CD1c-positive myeloid dendritic cell (primary cell): ENCODE measurements around the gene SLC47A2.

Source experiments
- DNase-seq: peaks from one replicate; pipeline ENCODE4 v3.0.0-alpha.2; 2016; ENCODE audit errors: extremely low spot score

Gene SLC47A2

DNA sequence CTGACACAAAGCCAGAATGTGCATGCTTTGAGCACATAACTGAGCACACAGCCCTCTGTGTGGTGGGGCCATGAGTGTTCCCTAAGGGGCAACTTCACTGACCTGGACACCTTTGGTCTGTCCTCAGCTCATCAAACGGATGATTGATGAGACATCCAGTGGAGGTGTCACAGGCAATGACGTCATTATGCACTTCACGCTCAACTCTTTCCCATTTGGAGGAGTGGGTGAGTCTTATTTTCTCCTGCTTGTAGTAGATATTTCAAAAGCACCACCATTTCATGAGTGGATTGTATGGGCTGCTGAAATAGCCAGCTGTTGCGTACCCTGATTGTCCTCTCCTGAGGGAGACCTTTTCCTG lies 51.6 kb downstream of the SLC47A2 start:
- no peak for DNase-seq

DNA sequence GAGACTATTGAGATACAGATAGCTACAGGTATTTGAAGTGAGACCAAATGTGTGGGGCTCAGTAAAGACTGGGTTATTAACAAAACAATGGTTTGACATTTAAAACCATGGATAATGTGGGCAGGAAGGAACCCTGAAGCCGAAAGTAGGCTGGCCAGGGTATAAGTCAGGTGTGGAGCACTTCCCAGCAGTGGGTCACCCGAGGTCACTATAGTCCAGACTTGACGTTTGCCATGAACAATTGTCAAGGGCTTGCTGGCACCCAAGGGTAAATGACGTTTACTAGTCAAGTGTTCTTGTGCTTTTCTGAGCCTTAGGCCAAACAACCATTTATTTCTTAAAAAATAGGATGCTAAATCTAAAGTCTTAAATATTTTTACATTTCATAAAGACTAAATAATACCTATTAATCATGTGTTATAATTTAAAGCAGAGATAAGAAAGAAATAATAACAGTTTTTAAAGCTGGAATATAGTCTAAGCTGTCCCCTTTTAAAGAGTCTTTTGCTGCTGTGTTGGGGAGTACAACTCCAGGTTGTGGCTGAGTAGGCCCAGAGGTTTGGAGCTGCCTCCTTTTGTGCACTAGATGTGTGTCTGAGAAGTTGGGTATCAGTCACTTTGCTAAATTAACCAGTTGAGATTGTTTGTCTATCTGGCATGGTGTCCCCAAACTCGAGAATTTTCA lies 52.1 kb downstream of the SLC47A2 start:
- DNase-seq = no peak

- no peak for DNase-seq
These were observed 53.3 kb downstream of the SLC47A2 start for GRCh38 chr17:19663097-19663496.

DNA sequence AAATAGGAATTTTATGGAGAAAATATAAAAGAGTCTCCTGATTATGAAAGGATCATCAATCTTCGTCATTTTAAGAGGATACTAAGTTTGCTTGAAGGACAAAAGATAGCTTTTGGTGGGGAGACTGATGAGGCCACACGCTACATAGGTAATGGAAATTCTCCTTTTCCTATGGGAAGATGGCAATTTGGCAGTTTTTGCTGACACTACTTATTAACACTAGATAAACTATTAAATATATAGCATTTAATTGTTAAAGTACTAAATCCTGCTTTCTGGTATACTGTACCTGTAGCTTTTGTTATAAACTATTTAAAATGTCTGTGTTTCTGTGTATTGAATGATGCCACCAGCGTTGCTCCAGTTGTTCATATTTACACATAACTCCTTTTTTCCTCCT lies 55.3 kb downstream of the SLC47A2 start:
- no peak for DNase-seq

GRCh38 chr17:19660219-19660870 lies 56.0 kb downstream of the SLC47A2 start:
- DNase-seq = no peak

- no peak for DNase-seq
These were observed 56.8 kb downstream of the SLC47A2 start for GRCh38 chr17:19659366-19660177.

DNA sequence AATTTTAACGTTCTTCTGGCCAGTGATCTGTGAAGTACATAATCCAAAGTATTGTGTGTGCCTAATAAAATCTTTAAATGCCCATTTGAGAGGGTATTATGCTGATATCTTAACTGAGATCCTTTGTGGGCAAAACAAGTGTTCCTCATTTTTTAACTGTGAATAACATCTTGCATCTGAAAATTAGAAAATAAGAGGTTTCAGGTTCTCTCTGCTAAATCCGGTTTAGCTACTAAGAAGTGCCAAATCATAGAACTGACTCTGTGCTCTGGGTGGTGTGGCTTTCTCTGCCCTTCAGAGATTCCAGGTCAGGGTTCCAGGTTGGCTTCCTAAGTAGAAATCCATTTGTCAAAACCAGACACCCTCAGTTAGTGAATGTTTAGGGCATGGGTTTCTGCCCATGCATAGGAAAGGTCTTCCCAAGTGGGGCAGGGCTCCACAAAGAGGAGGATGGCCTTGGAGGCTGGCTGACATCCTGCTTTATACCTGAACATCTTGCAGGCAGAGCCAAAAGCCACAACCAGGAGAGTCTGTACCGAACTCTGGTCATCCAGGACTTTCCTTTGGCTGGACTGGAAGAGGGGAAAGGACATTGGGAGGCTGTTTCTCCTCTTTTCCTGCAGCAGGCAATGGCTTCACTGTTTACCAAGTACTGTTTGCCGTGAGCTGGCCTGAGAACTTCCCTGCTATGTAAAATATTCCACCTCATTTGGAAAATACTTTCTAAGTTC lies 59.4 kb downstream of the SLC47A2 start:
- no peak for DNase-seq

- no peak for DNase-seq
These were observed 60.0 kb downstream of the SLC47A2 start for GRCh38 chr17:19656336-19656735.

- no peak for DNase-seq
These were observed 61.5 kb downstream of the SLC47A2 start for GRCh38 chr17:19654896-19655295.

DNA sequence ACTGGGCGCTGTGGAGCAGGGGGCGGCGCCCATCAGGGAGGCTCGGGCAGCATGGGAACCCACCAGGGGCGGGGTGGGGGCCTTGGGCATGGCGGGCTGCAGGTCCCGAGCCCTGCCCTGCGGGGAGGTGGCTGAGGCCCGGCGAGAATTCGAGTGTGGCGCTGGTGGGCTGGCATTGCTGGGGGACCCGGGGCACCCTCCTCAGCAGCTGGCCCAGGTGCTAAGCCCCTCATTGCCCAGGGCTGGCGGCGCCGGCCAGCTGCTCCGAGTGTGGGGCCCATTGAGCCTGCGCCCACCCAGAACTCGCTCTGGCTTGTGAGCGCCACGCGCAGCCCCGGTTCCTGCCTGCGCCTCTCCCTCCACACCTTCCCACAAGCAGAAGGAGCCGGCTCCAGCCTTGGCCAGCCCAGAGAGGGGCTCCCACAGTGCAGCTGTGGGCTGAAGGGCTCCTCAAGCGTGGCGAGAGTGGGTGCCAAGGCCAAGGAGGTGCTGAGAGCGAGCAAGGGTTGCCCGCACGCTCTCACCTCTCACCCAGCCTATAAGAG lies 62.0 kb downstream of the SLC47A2 start:
- DNase-seq = no peak

DNA sequence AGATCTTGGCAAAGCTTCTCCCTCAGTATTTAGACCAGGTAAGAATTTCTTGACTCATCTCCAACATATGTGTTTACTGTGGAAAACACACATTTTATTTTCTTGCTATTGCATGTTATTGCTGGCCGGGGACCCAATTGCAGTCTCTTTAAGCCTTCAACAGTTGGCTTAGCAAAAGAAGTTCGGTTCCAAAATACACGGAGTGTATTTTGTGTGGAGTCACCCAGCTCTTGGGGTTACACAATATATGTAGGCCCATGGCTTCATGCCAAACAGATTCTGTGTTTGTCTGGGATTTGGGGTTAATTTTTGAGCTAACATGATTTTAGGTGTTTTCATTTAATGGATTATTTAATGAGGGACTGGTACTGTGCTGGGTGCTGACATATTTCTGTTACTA lies 63.8 kb downstream of the SLC47A2 start:
- no peak for DNase-seq

DNA sequence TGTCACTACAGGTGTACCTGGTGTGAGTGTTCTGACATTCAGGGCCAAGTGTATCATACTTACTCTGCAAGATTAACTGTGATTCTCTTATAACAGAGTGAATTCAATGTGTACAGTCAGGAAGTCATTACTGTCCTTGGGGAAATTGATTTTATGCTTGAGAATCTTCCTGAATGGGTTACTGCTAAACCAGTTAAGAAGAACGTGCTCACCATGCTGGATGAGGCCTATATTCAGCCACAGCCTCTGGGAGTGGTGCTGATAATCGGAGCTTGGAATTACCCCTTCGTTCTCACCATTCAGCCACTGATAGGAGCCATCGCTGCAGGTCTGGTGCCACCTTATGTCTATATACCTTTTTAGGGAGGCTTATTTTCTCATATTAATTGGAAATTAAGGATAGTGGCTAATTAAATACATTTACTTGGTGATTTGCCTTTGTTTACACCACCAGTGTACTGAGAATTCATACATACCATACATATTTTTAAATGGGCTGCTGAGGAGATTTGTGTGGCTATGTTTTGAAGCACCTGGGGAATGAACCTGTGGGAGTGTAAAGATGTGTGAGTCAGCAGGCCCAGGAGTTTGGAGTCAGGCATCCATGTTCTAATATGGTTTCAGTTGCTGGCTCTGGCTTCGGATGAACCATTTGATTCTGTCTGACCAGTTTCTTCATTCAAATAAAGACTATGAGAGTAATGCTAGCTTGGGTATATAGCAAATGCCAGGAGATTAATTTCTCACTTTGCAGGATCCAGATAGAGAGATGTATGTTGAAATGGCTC lies 64.7 kb downstream of the SLC47A2 start:
- DNase-seq = no peak

DNA sequence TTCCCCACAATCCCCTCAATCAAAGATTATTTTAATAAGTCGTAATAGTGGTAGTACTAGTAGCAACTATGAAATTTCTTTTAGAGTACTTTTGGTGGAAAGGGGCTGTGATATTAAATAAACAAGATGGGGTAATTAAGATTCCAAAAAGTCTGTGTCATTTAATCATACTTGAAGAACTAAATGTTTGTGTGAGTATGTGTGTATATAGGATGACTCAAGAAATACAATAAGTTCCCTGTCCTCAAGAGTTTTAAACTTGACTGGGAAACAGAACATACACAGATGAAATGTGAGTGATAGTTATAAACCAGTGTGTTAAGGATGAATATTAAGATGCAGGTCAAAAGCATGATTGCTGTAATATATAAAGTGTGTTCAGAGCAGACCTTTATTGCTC lies 65.6 kb downstream of the SLC47A2 start:
- no peak for DNase-seq

GRCh38 chr17:19649274-19649541 lies 67.2 kb downstream of the SLC47A2 start:
- DNase-seq = no peak

GRCh38 chr17:19648475-19649273 lies 67.7 kb downstream of the SLC47A2 start, which contains the start of gene ALDH3A2:
ALDH3A2 (plus strand) TSS chr17:19648751; CDS start chr17:19648972, 221 bp downstream.
- DNase-seq = peak; percentile 97

DNA sequence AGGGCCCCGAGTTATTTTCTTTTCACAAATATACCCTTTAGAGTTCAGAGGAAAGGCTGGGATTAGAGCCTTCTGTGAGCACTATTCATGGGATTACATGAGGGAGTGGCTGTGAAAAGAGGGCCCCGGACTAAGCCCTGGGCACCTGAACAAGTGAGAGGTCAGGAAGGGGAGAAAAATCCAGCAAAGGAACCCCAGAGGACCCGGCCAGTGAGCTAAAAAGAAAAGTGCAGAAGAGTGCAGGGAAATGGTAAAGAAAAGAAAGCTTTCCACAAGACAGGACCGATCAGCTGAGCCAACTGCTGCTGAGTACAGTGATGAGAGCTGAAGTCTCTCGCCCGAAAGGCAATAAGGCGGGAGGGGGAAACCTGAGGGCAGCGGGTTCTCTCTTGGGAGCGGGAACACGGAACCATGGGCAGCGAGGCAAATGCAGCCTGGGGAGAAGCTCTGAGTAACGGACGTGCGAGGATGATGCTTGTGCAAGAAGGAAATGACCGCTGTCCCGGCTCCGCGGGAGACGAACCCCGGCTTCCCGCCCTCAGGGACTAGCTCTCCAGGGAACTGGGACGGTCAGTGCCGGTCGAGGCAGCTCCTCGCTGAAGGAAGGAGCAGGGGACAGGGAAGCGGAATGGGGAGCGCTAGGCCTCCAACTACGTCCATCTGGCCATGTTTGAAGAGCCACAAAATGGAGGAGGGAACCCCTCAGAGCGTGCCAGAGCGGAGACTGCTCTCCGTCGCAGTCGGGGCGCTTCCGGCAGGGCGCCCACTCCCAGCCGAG lies 68.5 kb downstream of the SLC47A2 start:
- DNase-seq = peak; percentile 87

DNA sequence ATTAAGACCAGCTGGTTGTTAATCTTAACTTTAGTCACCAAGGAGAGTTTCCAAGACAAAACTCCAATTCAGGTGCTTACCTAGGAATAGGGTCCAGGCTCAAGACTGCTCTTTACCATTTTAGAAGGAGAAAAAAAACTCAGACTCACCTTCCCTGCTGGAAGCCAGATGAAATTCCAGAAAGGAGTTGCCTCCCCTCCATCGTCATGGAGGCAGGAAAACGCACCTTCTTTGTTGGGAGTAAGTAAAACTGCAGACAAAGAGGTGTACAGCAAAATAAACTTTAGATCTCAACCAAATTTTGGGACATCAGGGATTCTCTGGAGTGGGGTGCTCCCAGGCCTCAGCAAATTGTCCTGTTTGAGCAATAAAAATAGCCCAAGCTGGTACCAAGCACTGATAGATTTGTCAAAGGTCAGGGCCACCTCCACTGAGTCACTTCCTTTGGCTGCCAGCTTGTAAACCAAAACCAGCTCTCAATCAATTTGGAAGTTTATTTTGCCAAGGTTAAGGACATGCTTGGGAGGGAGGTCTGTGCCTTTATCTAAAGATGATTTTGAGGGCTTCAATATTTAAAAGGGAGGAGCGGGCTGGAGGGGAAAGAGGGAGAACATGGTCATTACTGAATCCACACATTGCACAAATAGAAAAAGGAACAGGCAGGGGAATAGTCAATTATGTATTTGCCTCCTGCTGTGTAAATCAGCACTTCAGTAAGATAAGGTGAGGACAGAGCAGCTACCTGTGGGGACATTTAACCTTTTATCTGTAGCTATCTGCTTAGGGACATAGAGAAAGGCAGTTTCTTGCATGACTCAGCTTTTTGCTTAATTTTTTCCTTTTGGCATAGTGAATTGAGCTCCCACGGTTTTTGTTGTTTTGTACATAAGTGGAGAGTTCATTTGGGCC lies 69.3 kb downstream of the SLC47A2 start:
- peak; percentile 23 for DNase-seq

- DNase-seq = peak; percentile 75
These were observed 70.6 kb downstream of the SLC47A2 start for GRCh38 chr17:19645734-19646201.
